KOPT-K1 (cell line): ENCODE data around the gene CFAP61.

ENCODE experiments used
- H3K27ac ChIP-seq: fragments of 200-600 bp; sonication (generic); 2 replicates; pipeline ENCODE4 v1.5.1; 2016; ENCODE audit warnings: antibody characterized with exemption, mild to moderate bottlenecking, low read depth, low read length; ENCODE audit not compliant: poor library complexity, severe bottlenecking
- H3K36me3 ChIP-seq: fragments of 200-600 bp; sonication (generic); 2 replicates; pipeline ENCODE4 v1.5.1; 2017; ENCODE audit warnings: antibody characterized with exemption, mild to moderate bottlenecking, low read length, moderate library complexity; ENCODE audit not compliant: insufficient read depth
- H3K9me3 ChIP-seq: fragments of 200-600 bp; sonication (generic); 2 replicates; pipeline ENCODE4 v1.5.1; 2017; ENCODE audit warnings: antibody characterized with exemption, low read length, mild to moderate bottlenecking; ENCODE audit not compliant: insufficient read depth, poor library complexity, severe bottlenecking

Gene CFAP61

GRCh38 chr20:20199361-20200160 lies 147.2 kb downstream of the CFAP61 start:
- H3K9me3 ChIP-seq, result no peaks in the 10 kb centered on the region
- H3K27ac ChIP-seq, result no peak overlapping the region
- no peaks in the 10 kb centered on the region for H3K36me3 ChIP-seq

GRCh38 chr20:20201124-20201523 lies 148.8 kb downstream of the CFAP61 start:
- Histone ChIP-seq H3K9me3 (no peaks in the 10 kb centered on the region), H3K36me3 (no peaks in the 10 kb centered on the region), H3K27ac (no peak overlapping the region)

DNA sequence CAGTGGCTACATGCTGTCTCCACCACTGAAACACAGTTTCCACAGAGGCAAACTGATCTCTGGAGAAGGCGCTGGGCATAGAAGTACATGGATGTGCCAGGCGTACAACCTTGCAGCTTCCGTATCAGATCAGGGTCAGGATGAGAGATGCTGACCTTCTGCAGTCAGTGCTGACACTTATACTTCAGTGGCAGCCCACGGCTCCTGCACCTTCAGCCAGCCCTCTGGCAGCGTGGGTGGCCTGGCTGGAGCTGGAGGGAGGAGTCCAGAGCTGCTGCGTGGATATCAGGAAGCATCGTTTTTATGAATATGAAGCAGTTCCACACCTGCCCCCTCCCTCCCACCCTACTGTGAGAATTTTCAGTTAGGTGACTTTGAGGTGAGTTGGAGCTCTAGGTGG lies 149.3 kb downstream of the CFAP61 start:
- no peaks in the 10 kb centered on the region for H3K9me3 ChIP-seq
- H3K36me3 ChIP-seq, result no peaks in the 10 kb centered on the region
- no peak overlapping the region for H3K27ac ChIP-seq

GRCh38 chr20:20202768-20203167 lies 150.4 kb downstream of the CFAP61 start:
- no peak overlapping the region for H3K27ac ChIP-seq
- no peaks in the 10 kb centered on the region for H3K36me3 ChIP-seq
- no peaks in the 10 kb centered on the region for H3K9me3 ChIP-seq

DNA sequence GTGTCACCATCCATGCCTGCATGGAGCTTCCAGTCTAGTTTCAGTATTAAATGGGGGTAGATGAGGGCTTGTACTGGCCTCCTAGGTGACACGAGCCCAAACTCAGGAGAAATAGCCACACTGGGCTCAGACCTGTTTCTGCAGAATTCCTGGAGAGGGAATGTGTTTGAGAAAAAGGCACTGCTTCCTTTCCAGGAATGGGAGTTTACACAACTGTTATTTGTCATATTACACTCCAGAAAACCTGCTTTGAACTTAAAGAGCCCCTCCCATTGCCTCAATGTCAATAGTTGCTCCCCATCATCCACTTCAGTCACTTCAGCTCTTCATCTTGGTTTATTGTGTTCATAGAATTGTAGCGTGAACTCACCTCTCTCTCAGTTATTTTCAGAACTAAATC lies 151.5 kb downstream of the CFAP61 start:
- Histone ChIP-seq H3K9me3 (no peaks in the 10 kb centered on the region), H3K36me3 (no peaks in the 10 kb centered on the region), H3K27ac (no peak overlapping the region)

DNA sequence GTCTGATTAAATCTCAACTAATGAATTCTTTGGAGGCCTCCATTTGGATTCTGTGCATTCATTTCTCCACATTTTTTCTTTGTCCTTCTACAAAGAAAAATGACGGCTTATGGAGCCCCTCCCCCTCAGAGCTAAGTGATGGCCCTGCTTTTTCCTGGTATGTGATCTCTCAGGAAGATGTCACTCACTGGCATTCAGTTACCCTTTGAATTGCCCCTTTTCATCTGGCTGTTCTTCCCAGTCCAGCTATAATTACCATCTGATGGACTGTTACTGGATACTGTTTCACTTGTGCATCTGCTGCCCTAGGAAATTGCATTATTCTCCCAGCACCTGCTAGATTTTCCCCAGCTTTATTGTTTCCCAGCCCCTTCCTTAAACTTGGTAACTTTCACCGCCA lies 151.9 kb downstream of the CFAP61 start:
- Histone ChIP-seq H3K9me3 (no peaks in the 10 kb centered on the region), H3K27ac (no peak overlapping the region), H3K36me3 (no peaks in the 10 kb centered on the region)

GRCh38 chr20:20205141-20205861 lies 153.0 kb downstream of the CFAP61 start:
- Histone ChIP-seq H3K9me3 (no peaks in the 10 kb centered on the region), H3K27ac (no peak overlapping the region), H3K36me3 (no peaks in the 10 kb centered on the region)

DNA sequence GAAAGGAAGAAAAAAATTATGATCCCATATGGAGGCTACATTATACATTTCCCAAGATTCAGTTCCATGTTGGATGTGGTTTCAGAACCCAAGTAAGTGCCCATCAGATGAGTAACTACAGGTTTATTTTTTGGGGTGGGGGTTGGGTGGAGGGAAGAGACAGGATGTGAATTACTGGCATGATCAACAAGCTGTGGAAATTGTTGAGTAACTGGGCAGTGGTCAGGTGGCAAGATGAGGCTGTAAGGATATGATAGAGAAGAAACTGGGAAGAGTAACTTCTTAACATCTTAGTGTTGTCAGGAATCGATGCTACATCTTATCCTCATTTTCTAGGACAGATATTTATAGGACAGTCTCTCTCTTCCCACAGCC lies 153.5 kb downstream of the CFAP61 start:
- no peaks in the 10 kb centered on the region for H3K36me3 ChIP-seq
- no peak overlapping the region for H3K27ac ChIP-seq
- no peaks in the 10 kb centered on the region for H3K9me3 ChIP-seq

DNA sequence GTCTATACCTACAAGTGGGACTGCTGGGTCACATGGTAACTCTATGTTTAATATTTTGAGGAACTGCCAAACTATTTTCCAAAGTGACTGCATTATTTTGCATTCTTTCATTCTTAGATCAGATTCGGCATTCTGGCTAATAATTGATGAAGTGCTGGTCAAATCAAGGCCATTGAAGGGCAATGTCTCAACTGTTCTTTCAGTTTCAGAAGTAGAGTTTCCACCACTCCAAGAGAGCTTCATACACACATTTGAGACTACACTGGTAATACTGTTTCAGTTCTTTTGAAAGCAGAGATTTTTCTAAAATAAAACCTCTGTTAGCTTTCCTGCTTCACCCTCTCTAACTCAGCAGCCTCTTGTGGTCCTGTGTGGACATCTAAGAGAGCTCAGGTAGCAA lies 154.5 kb downstream of the CFAP61 start:
- H3K27ac ChIP-seq, result no peak overlapping the region
- H3K36me3 ChIP-seq, result no peaks in the 10 kb centered on the region
- no peaks in the 10 kb centered on the region for H3K9me3 ChIP-seq

DNA sequence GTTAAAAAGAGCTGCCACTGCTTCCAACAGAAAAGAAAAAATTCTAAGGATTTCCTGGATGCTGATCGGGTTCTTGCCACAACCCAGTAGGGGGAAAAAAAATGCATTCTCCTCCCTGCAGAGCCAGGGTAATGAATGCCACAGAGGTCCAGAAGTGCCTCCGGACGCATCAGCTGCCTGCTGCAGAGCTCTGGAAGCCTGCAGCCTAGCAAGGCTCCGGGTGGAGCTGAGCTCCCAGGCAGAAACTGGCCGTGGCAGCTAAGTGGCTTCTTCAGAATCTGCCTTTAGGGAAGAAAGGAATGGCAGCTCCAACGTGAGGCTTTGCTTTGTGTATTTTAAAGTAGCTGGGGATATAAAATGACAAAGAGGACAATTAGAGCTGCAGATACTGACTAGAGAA lies 155.0 kb downstream of the CFAP61 start:
- Histone ChIP-seq H3K9me3 (no peaks in the 10 kb centered on the region), H3K27ac (no peak overlapping the region), H3K36me3 (no peaks in the 10 kb centered on the region)

GRCh38 chr20:20207872-20208271 lies 155.5 kb downstream of the CFAP61 start:
- H3K27ac ChIP-seq, result no peak overlapping the region
- H3K9me3 ChIP-seq, result no peaks in the 10 kb centered on the region
- no peaks in the 10 kb centered on the region for H3K36me3 ChIP-seq

GRCh38 chr20:20209684-20210083 lies 157.4 kb downstream of the CFAP61 start:
- Histone ChIP-seq H3K36me3 (no peaks in the 10 kb centered on the region), H3K27ac (no peak overlapping the region), H3K9me3 (no peaks in the 10 kb centered on the region)

DNA sequence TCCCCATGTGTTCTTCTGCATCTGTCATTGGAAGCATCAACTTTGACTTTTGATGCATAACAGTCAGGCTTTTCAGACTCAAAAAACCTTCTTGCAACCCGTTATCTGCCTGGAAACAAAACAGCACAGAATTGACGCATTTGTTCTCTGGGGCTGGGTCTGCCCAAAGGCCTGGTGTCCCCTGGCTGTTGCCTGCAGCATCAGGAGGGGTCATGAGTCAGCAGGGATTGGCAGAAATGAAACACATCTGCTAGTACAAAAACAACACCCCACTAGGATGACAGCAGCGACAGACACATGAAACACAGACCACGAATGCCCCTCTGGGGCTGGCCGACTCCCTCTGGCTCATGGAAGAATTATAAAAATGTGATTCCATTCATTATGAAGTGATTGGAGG lies 158.0 kb downstream of the CFAP61 start:
- no peaks in the 10 kb centered on the region for H3K9me3 ChIP-seq
- no peaks in the 10 kb centered on the region for H3K36me3 ChIP-seq
- no peak overlapping the region for H3K27ac ChIP-seq

DNA sequence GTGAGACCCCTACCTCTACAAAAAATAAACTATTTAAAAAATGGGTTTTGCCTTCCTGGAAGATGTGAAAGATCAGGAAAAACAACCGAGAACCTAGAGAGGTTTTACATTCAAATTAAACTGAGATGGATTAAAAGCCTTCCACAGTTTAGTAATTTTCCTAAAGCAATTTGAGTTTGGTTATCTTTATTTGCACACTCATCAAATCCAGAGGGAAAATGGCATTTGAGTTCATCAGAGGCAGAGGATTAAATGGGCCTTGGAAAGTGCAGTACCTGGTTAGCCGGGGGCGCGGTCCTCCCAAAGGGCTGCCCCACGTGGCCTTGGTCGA lies 158.6 kb downstream of the CFAP61 start:
- no peak overlapping the region for H3K27ac ChIP-seq
- H3K9me3 ChIP-seq, result no peaks in the 10 kb centered on the region
- H3K36me3 ChIP-seq, result no peaks in the 10 kb centered on the region

DNA sequence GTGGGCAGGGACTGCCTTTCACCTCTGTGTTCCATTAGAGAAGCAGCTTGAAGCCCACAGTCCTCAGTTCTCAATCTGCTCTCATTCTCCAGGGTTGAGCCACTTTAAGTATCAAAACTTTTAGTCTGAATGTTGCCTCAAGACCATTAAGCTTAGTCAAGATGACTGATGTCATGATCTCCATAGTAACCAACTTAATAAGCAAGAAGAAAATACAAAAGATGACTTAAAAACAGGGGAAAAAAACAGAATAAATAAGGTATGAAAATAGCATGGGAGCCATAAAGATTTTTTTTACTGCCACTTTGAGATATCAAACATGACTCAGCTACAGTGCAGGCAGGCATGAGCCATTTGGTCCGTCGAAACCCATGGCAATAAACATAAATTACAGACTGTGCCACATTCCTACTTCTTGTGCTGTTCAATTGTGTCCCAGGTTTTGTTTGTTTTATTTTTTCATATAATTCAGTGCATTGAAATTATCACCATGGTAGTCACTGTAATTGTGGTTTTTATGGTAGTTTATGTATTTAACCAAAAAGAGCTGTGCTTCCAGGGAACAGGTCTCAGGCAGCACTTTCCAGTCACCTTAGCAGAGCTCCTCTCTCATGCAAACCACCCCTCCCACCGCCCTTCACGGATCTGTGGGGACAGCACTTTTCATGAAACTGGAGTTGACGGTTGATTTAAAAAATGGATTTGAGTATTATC lies 159.1 kb downstream of the CFAP61 start:
- H3K27ac ChIP-seq, result no peak overlapping the region
- H3K36me3 ChIP-seq, result no peaks in the 10 kb centered on the region
- H3K9me3 ChIP-seq, result no peaks in the 10 kb centered on the region
